SHP77 (cell line): ENCODE results near the gene CST6.
"Not testable (repeated sequence)": the region's sequence is repeated elsewhere in the genome, so short reads cannot be mapped to it uniquely, and the experiment has no call there.

Source experiments
- DNase-seq, 2 experiments: peaks; one replicate each; lab custom pipeline; 2025; lab: John Stamatoyannopoulos, UW

The CST6 gene

GRCh38 chr11:65983589-65983987 is 28.2 kb upstream of the CST6 start:
- DNase-seq, result no peak

- no peak for DNase-seq
Measured at GRCh38 chr11:65987336-65987735, 24.5 kb upstream of the CST6 start.

GRCh38 chr11:65988791-65989592 is 22.8 kb upstream of the CST6 start:
- DNase-seq, result peak; percentile 79 to 87

- DNase-seq, result no peak
Measured at GRCh38 chr11:65992056-65992455, 19.8 kb upstream of the CST6 start.

GRCh38 chr11:65997286-65997685 is 14.5 kb upstream of the CST6 start:
- no peak for DNase-seq

GRCh38 chr11:66001942-66002647 is 9.7 kb upstream of the CST6 start, which contains the start of the genes BANF1 and EIF1AD:
Gene BANF1, plus strand, starts transcription at chr11:66002503. Its CDS starts 748 bp downstream, at chr11:66003251.
Gene EIF1AD, minus strand, starts transcription at chr11:66002157. Its CDS starts 1,768 bp downstream, at chr11:66000389.
- peak; percentile 98 to 100 for DNase-seq

GRCh38 chr11:66002648-66003225 is 9.1 kb upstream of the CST6 start:
- no peak for DNase-seq

- no peak for DNase-seq
Measured at GRCh38 chr11:66003291-66003690, 8.5 kb upstream of the CST6 start.

- no peak for DNase-seq
Measured at GRCh38 chr11:66004186-66004585, 7.6 kb upstream of the CST6 start.

GRCh38 chr11:66006134-66006890 is 5.5 kb upstream of the CST6 start:
- DNase-seq, result no peak

GRCh38 chr11:66006891-66007176 is 5.0 kb upstream of the CST6 start:
- no peak for DNase-seq

GRCh38 chr11:66007201-66007634 is 4.6 kb upstream of the CST6 start:
- no peak for DNase-seq

GRCh38 chr11:66008095-66008467 is 3.7 kb upstream of the CST6 start:
- no peak for DNase-seq

- DNase-seq, result peak in 1 of 2 experiments; percentile 26
Measured at GRCh38 chr11:66008468-66009101, 3.2 kb upstream of the CST6 start.

GRCh38 chr11:66010036-66010435 is 1.8 kb upstream of the CST6 start:
- not testable (repeated sequence) for DNase-seq

GRCh38 chr11:66011239-66011784 is 496 bp upstream of the CST6 start:
- DNase-seq, result no peak

- DNase-seq, result no peak
Measured at GRCh38 chr11:66012371-66012945, 650 bp downstream of the CST6 start.

GRCh38 chr11:66012946-66013761 is 1.3 kb downstream of the CST6 start:
- no peak for DNase-seq

GRCh38 chr11:66013762-66014100 is 1.9 kb downstream of the CST6 start:
- DNase-seq, result no peak

- DNase-seq, result no peak
Measured at GRCh38 chr11:66014804-66015453, 3.1 kb downstream of the CST6 start.
